GM21576 (cell line): Measurements from ENCODE around the gene ATP5ME.
"Not testable (repeated sequence)": the region's sequence is repeated elsewhere in the genome, so short reads cannot be mapped to it uniquely, and the experiment has no call there.

Experiments
- ATAC-seq: cut with Tn5 transposase; IDR thresholded peaks from one replicate; pipeline ENCODE4 v1.9.1; 2021; ENCODE audit warnings: mild to moderate bottlenecking, moderate library complexity; ENCODE audit not compliant: unreplicated experiment

Gene ATP5ME

GRCh38 chr4:671769-672168, 2.3 kb downstream of the ATP5ME start:
- ATAC-seq, result no peak

- not testable (repeated sequence) for ATAC-seq
Measured at GRCh38 chr4:669806-670559, 4.1 kb downstream of the ATP5ME start.

GRCh38 chr4:668219-668618, 5.9 kb downstream of the ATP5ME start:
- ATAC-seq, result not testable (repeated sequence)

GRCh38 chr4:667545-667925, 6.5 kb downstream of the ATP5ME start:
- no peak for ATAC-seq

GRCh38 chr4:666822-667544, 7.1 kb downstream of the ATP5ME start:
- ATAC-seq, result no peak

- ATAC-seq, result no peak
Measured at GRCh38 chr4:666436-666810, 7.7 kb downstream of the ATP5ME start.

- no peak for ATAC-seq
Measured at GRCh38 chr4:665751-666435, 8.2 kb downstream of the ATP5ME start.

GRCh38 chr4:665381-665750, 8.7 kb downstream of the ATP5ME start:
- ATAC-seq, result no peak

GRCh38 chr4:664713-665231, 9.3 kb downstream of the ATP5ME start:
- ATAC-seq, result no peak

- peak; percentile 74 for ATAC-seq
Measured at GRCh38 chr4:663438-664428, 10.3 kb downstream of the ATP5ME start.

GRCh38 chr4:663046-663437, 11.0 kb downstream of the ATP5ME start:
- no peak for ATAC-seq

- no peak for ATAC-seq
Measured at GRCh38 chr4:661881-662761, 12.0 kb downstream of the ATP5ME start.

GRCh38 chr4:661231-661630, 12.8 kb downstream of the ATP5ME start:
- ATAC-seq, result no peak

GRCh38 chr4:660401-660800, 13.7 kb downstream of the ATP5ME start:
- ATAC-seq, result no peak

- ATAC-seq, result no peak
Measured at GRCh38 chr4:659851-660250, 14.2 kb downstream of the ATP5ME start.

GRCh38 chr4:658681-659667, 15.1 kb downstream of the ATP5ME start:
- ATAC-seq, result no peak

- ATAC-seq, result no peak
Measured at GRCh38 chr4:657834-658667, 16.0 kb downstream of the ATP5ME start.
